Activated naive CD8-positive, alpha-beta T cell (primary cell): Measurements from ENCODE around the gene ANKS3.
A peak's percentile ranks its signal among the peaks of the same experiment; 100 is the strongest.

Experiments used
- H3K27ac Mint-ChIP-seq: one replicate; pipeline ENCODE4 v1.8.0; 2021; ENCODE audit warnings: mixed read lengths
- H3K27me3 Mint-ChIP-seq: one replicate; pipeline ENCODE4 v1.8.0; 2021; ENCODE audit warnings: mixed read lengths
- H3K36me3 Mint-ChIP-seq: one replicate; pipeline ENCODE4 v1.8.0; 2021; ENCODE audit warnings: mixed read lengths
- H3K4me1 Mint-ChIP-seq: one replicate; pipeline ENCODE4 v1.8.0; 2021; ENCODE audit warnings: low read depth, mixed read lengths
- H3K4me3 Mint-ChIP-seq: one replicate; pipeline ENCODE4 v1.8.0; 2021; ENCODE audit warnings: mild to moderate bottlenecking, mixed read lengths
- H3K9me3 Mint-ChIP-seq: one replicate; pipeline ENCODE4 v1.8.0; 2021; ENCODE audit warnings: low read depth, mixed read lengths

ANKS3 gene

DNA sequence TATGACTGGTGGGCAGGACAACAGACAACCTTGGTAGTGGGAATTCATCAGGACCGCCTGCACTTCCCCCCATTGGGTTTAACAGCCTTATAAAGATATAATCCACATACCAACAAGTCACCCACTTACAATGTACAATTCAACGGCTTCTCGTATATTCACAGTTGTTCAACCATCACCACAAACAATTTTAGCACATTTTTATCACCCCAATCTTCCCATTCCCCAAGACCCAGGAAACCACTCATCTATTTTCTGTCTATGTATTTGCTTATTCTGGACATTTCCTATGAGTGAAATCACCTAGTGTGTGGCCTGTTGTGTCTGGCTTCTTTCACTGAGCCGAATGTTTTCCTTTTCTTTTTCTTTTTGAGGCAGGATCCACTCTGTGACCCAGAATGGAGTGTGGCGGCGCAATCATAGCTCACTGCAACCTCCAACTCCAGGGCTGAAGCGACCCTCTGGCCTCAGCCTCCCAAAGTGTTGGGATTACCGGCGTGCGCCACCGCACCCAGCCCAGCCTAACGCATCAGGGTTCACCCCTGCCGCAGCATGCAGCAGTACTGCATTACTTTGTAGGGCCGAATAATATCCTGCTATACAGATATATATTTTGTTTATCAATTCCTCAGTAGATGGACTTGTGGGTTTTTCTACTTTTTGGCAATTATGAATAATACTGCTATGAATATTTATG lies 10.9 kb downstream of the ANKS3 start:
- peaks cover 3% of the 10 kb centered on the region for H3K36me3 Mint-ChIP-seq
- no peaks in the 10 kb centered on the region for H3K4me1 Mint-ChIP-seq
- no peaks in the 10 kb centered on the region for H3K9me3 Mint-ChIP-seq
- H3K4me3 Mint-ChIP-seq = no peak overlapping the region
- H3K27me3 Mint-ChIP-seq = no peaks in the 10 kb centered on the region
- H3K27ac Mint-ChIP-seq = no peak overlapping the region

DNA sequence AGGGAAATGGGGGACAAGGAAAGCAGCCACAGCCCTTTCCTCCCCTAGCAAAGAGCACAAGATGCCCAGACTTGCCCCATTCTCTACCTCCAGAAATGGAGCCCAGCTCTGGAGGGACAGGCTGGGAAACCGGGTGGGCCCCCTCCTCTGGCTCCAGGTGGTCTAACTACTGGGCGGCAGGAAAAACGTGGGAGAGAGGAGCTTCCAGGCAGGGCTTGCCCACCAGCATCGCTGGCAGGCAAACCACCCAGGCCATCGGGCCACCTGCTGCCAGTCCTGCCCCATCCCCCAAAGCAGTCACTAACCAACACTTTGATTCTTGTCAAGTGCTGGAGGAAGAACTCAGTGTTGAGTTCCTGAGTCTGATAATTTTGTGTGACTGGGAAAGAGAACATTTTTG lies 15.6 kb downstream of the ANKS3 start:
- no peak overlapping the region for H3K4me3 Mint-ChIP-seq
- H3K27me3 Mint-ChIP-seq = no peaks in the 10 kb centered on the region
- no peaks in the 10 kb centered on the region for H3K4me1 Mint-ChIP-seq
- no peak overlapping the region for H3K27ac Mint-ChIP-seq
- H3K36me3 Mint-ChIP-seq = no peaks in the 10 kb centered on the region
- H3K9me3 Mint-ChIP-seq = no peaks in the 10 kb centered on the region

DNA sequence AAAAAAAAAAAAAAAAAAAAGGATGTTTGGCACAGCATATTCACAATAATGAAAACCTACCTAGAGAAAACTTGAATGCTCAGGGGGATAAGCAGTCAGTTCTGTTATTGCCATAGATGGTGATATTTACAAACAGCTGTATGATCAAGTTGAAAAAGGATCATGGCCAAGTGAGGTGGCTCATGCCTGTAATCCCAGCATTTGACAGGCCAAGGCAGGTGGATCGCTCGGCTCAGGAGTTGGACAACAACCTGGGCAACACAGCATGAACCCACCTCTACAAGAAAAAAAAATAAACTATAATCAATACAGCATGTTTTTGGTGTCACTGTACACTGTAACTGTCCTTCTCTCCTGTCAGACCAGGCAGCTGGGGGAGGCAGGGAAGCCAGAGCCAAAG lies 19.1 kb downstream of the ANKS3 start:
- no peaks in the 10 kb centered on the region for H3K27me3 Mint-ChIP-seq
- H3K4me1 Mint-ChIP-seq = no peaks in the 10 kb centered on the region
- no peak overlapping the region for H3K4me3 Mint-ChIP-seq
- no peaks in the 10 kb centered on the region for H3K9me3 Mint-ChIP-seq
- H3K27ac Mint-ChIP-seq = peak overlapping the region; percentile 16
- no peaks in the 10 kb centered on the region for H3K36me3 Mint-ChIP-seq

DNA sequence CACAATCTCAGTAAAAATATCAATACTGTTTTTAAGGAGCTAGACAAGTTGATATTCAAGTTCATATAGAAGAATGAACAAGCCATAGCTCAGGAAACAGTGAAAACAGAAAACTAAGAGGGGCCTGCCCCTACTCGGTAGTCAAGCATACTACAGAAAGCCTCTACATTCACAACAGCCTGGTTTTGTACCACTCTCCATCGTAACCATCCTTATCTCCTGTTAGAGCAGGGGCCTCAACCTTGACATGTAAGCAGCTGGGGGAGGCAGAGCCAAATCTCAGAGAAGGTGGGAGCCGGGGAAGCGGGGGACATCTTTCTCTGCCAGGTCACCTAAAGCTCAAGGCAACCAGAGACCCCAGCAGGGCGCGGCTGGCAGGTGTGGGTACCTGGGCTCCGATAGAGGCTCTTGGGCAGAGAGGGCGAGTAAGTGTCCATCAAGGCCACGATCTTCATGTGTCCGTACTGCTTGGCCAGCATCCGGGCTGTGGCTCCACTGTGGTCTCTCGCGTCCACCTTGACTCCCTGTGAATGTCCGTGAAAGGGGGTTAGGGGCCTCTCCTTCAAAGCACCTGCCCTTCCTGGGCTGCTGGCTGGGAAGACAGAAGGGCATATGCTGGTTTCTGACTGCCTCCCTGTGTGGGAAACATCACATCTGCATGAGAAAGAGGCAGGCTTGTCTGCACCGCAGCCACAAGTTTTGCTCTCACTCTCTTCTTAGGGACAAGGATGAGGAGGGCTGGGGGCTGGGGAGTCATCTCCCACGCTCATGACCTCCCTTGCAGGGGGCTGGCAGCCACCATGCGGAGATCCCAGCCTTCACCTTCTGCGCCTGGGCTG lies 20.2 kb downstream of the ANKS3 start:
- H3K27ac Mint-ChIP-seq = no peak overlapping the region
- no peak overlapping the region for H3K4me3 Mint-ChIP-seq
- no peaks in the 10 kb centered on the region for H3K36me3 Mint-ChIP-seq
- no peaks in the 10 kb centered on the region for H3K4me1 Mint-ChIP-seq
- H3K27me3 Mint-ChIP-seq = no peaks in the 10 kb centered on the region
- H3K9me3 Mint-ChIP-seq = no peaks in the 10 kb centered on the region

DNA sequence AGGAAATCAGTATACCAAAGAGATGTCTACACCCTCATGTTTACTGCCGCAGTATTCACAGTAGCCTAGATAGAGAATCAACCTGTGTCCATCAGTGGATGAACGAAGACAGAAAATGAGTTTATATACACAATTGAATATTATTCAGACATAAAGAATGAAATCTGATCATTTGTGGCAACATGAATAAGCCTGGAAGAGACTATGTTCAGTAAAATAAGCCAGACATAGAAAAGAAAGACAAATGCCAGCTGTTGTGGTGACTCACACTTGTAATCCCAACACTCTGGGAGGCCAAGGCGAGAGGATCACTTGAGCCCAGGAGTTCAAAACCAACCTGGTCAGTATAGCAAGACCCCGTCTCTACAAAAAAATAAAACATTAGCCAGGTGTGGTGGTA lies 24.6 kb downstream of the ANKS3 start:
- H3K4me1 Mint-ChIP-seq = no peaks in the 10 kb centered on the region
- H3K36me3 Mint-ChIP-seq = peaks cover 6% of the 10 kb centered on the region
- no peak overlapping the region for H3K4me3 Mint-ChIP-seq
- H3K27me3 Mint-ChIP-seq = no peaks in the 10 kb centered on the region
- no peaks in the 10 kb centered on the region for H3K9me3 Mint-ChIP-seq
- H3K27ac Mint-ChIP-seq = no peak overlapping the region

DNA sequence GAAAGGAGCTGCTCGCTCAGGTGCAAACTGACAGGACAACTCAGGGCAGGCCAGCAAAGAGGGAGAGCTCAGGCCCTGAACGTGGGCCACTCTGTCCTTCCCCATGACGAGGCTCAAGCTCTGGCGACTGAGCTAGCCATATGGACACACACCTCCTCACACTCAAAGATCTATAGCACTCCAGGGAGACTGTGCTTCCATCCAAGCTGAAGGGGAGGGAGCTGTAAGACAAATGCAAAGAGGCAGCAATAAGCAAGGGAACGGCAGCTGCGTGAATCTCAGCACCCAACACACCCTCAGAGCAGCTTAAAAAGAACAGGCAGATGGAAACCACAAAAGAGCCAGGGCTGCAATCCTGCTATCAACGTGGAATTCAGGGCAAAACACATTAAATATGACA lies 27.2 kb downstream of the ANKS3 start:
- H3K36me3 Mint-ChIP-seq = peaks cover 6% of the 10 kb centered on the region

DNA sequence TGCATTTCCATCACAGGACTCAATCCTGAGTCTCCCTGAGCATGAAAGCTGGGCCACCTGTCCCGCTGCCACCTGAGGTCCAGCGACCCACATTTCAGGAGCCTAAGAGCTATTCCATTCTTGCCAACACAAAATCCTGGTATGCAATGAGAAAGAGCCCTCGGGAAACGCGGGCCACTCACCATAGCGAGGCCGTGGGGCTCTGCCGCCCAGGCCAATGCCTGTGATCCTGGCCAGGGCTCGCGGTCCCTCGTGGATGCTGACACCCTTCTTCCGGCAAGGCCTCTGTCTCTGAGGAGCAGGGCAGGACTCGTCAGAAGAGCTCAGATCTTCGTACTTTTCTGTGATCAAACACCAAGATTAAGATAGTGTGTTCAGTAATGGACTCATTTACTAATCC lies 29.2 kb downstream of the ANKS3 start:
- H3K9me3 Mint-ChIP-seq = no peaks in the 10 kb centered on the region
- no peak overlapping the region for H3K27ac Mint-ChIP-seq
- no peaks in the 10 kb centered on the region for H3K27me3 Mint-ChIP-seq
- no peak overlapping the region for H3K4me3 Mint-ChIP-seq
- H3K36me3 Mint-ChIP-seq = peaks cover 6% of the 10 kb centered on the region
- H3K4me1 Mint-ChIP-seq = peaks cover 6% of the 10 kb centered on the region

More for the DNA sequence above, 27.2 kb downstream of the ANKS3 start:
- H3K4me3 Mint-ChIP-seq = no peak overlapping the region
- H3K4me1 Mint-ChIP-seq = no peaks in the 10 kb centered on the region
- H3K9me3 Mint-ChIP-seq = no peaks in the 10 kb centered on the region
- no peaks in the 10 kb centered on the region for H3K27me3 Mint-ChIP-seq
- H3K27ac Mint-ChIP-seq = no peak overlapping the region

DNA sequence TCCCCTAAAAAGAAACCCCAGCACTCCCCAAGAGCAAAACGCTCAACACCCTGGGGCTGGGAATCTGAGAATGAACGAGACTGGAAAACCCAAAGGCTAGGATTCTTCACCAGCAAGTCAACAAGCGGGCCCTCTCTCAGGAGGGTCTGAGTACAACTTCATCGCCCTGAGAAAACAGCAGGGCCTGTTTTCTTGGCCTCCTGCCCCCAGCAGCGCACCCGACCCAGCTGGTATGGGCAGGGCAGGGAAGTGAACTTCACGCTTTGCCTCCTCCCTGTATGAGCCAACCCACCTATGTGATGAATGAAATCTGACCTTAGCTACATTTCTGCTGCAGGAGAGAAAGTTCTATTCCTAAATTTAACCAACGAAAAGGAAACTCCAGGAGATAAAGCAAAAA lies 29.6 kb downstream of the ANKS3 start:
- no peaks in the 10 kb centered on the region for H3K27me3 Mint-ChIP-seq
- no peak overlapping the region for H3K4me3 Mint-ChIP-seq
- H3K36me3 Mint-ChIP-seq = peaks cover 6% of the 10 kb centered on the region

DNA sequence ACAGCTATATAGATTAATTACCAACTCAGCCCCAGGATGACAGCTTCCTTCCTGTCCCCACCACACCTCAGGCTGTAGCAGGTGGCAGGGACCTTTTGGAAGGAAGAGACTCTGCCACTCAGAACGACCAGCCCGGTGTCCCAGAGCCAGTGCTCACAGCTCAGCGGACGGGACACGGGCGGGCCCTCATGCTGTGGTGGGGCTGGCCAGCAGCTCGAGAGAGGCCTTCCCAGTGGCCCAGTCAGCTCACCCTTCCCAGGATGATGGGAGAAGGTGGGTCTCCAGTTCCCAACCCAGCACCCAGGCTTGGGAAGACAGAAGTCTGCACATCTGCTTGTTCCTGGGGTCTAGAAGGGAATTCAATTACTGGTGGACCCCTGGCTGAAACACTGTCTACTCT lies 30.2 kb downstream of the ANKS3 start:
- Mint-ChIP-seq H3K4me3 (no peak overlapping the region), H3K27ac (no peak overlapping the region), H3K4me1 (peaks cover 10% of the 10 kb centered on the region), H3K27me3 (no peaks in the 10 kb centered on the region), H3K36me3 (peaks cover 6% of the 10 kb centered on the region), H3K9me3 (no peaks in the 10 kb centered on the region)

More for the DNA sequence above, 29.6 kb downstream of the ANKS3 start:
- Mint-ChIP-seq H3K9me3 (no peaks in the 10 kb centered on the region), H3K27ac (no peak overlapping the region), H3K4me1 (peaks cover 10% of the 10 kb centered on the region)

DNA sequence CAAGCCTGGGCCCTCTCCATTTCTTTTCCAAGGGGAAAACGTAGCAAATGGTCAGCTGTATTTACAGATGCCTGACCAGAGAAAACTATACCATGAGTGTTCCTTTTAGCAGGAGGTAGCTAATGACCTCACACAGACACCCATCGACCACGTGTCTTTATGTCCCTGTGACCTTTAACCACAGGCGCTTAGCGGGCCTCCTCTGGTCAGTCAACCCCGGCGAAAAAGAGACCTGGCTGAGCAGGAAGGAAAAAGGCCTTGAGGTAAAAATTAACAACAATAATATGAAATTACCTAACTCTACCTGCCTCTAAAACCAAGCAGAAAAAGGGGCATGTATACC lies 31.6 kb downstream of the ANKS3 start:
- no peaks in the 10 kb centered on the region for H3K9me3 Mint-ChIP-seq
- peaks cover 10% of the 10 kb centered on the region for H3K4me1 Mint-ChIP-seq
- no peak overlapping the region for H3K27ac Mint-ChIP-seq
- H3K36me3 Mint-ChIP-seq = peaks cover 6% of the 10 kb centered on the region
- H3K27me3 Mint-ChIP-seq = no peaks in the 10 kb centered on the region
- no peak overlapping the region for H3K4me3 Mint-ChIP-seq

DNA sequence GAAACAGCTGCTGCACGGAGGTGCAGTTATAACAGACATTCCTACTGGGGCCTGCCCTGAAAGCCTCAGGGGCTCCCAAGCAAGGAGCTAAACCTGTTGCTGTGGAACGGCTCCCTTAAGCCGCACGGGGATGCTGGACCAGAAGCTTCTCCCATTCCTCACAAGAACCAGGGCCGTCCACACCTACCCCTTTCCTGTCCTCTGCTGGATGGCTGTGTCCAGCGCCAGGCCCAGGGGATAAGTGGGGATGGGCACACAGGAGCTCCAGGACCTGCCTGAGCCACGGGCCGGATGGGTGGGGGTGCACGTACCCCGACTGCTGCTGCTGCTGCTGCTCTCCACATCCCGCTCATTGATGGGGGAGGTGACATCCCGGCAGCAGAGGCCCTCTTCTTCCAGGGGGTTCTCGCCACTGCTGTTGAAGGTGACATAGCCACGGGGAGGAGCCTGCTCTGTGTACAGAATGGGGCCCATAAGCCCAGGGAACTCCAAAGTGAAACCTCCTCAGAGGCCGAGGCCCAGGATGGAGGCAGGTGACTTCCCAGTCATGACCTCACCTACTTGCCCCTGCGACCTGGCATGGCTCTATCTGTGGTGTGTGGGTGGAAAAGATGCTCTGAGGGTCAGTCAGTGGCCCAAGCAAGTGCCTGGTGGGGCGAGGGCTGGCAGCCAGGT lies 32.1 kb downstream of the ANKS3 start:
- H3K27me3 Mint-ChIP-seq = no peaks in the 10 kb centered on the region
- H3K4me1 Mint-ChIP-seq = peaks cover 10% of the 10 kb centered on the region
- no peak overlapping the region for H3K4me3 Mint-ChIP-seq
- H3K9me3 Mint-ChIP-seq = no peaks in the 10 kb centered on the region
- H3K36me3 Mint-ChIP-seq = peaks cover 4% of the 10 kb centered on the region
- no peak overlapping the region for H3K27ac Mint-ChIP-seq

DNA sequence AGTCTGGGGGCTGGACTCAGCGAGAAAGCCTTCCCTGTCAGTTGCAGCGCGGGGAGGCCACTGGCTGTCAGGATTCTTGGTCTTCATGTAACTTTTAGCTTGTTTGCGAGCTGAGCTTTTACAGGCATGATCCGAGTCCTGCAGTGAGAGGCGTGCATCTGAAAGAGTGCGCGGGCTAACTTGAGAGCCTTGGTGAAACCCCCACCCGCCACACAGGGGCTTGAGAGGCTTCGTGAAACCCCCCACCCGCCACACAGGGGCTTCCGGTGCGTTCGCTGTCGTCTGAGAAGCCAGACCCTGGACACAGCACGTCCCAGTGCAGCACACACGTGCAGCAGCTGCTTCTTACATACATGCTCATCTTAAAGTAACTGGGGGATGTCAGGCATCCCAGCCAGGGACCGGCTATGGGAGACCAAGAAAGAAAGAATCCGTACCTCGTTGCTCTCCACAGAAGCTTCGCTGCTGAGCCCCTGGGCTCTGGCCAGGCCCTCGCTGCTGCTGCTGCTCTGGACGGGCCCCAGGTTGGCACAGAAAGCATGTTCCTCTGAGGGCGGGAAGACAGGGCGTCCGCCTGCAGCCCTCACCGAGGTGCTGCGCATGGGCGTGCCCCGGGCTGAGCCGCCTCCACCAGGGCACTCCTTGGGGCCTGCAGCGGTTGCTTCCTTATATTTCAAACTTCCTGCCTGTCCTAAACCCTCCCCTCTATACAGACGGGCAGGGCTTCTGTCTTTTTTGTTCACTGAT lies 32.9 kb downstream of the ANKS3 start:
- no peaks in the 10 kb centered on the region for H3K36me3 Mint-ChIP-seq
- no peak overlapping the region for H3K4me3 Mint-ChIP-seq
- no peaks in the 10 kb centered on the region for H3K9me3 Mint-ChIP-seq
- no peaks in the 10 kb centered on the region for H3K27me3 Mint-ChIP-seq
- H3K27ac Mint-ChIP-seq = no peak overlapping the region
- H3K4me1 Mint-ChIP-seq = peaks cover 10% of the 10 kb centered on the region

DNA sequence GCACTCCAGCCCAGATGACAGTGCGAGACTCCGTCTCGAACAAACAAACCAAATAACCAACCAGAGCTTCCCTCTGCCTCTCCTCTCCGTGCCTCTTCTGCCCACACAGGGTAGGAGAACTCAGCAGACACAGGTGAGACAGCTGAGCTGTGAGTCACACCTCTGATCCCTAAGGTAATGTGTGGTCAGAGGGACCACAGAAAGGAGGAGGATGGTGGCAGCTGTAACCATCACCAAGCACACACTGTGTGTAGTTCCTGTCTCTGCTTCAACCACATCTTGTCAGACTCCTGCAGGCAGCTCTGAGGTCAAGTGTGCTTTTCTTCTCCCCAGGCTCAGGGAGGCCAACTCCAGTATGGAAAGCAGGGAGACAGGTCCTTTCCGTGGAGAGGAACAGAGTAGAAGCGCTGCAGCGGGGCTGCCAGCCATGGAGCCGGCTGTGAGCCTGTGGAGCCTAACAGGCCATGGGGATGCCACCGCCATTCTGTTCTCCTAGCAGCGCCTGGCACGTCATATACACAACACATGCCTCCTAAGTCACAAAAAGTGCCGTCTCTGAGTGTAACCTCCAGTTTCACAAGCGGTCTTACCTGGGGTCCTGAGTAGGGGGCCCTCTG lies 33.6 kb downstream of the ANKS3 start:
- Mint-ChIP-seq H3K4me1 (peaks cover 12% of the 10 kb centered on the region), H3K9me3 (no peaks in the 10 kb centered on the region), H3K36me3 (no peaks in the 10 kb centered on the region), H3K27ac (no peak overlapping the region), H3K4me3 (no peak overlapping the region), H3K27me3 (no peaks in the 10 kb centered on the region)

DNA sequence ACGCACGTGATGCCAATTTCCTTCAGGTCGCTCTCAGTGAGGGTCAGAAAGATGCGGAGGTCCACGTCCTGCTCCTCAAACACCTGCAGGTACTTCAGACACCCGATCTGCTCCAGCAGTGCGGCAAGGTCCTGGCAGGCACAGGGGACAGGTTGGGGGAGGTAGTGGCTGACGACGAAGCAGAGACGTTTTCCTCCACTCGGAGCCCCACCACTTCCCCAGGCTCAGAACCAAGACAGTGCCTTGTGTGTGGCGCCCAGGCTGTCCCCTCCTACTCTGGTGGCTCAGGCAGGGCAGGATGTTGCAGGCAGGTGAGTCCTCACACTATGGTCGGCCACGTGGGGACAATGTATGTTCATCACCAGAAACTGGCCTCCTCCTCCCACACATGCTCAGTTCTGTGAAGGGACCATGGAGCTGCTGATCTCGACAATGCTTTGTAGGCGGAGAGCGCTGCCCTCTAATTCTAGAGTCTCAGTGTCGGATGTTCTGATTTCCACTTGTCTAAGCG lies 35.0 kb downstream of the ANKS3 start:
- H3K9me3 Mint-ChIP-seq = no peaks in the 10 kb centered on the region
- no peaks in the 10 kb centered on the region for H3K36me3 Mint-ChIP-seq
- H3K4me1 Mint-ChIP-seq = peaks cover 17% of the 10 kb centered on the region
- H3K4me3 Mint-ChIP-seq = no peak overlapping the region
- H3K27me3 Mint-ChIP-seq = no peaks in the 10 kb centered on the region
- H3K27ac Mint-ChIP-seq = no peak overlapping the region
